GM18861 (cell line): ENCODE results near the gene NPIPA5.
"Not testable (repeated sequence)": the region's sequence is repeated elsewhere in the genome, so short reads cannot be mapped to it uniquely, and the experiment has no call there.

Experiments used
- ATAC-seq: cut with Tn5 transposase; IDR thresholded peaks from one replicate; pipeline ENCODE4 v1.9.1; 2021; ENCODE audit not compliant: unreplicated experiment

Gene NPIPA5

GRCh38 chr16:15393025-15393424 lies 14.9 kb upstream of the NPIPA5 start:
- not testable (repeated sequence) for ATAC-seq

GRCh38 chr16:15389916-15390315 lies 11.8 kb upstream of the NPIPA5 start:
- not testable (repeated sequence) for ATAC-seq

GRCh38 chr16:15388060-15388459 lies 10.0 kb upstream of the NPIPA5 start:
- not testable (repeated sequence) for ATAC-seq

- ATAC-seq: not testable (repeated sequence)
Measured at GRCh38 chr16:15382810-15383209, 4.7 kb upstream of the NPIPA5 start.

GRCh38 chr16:15357495-15357894 lies 20.6 kb downstream of the NPIPA5 start:
- not testable (repeated sequence) for ATAC-seq

- not testable (repeated sequence) for ATAC-seq
Measured at GRCh38 chr16:15354846-15355245, 23.2 kb downstream of the NPIPA5 start.

GRCh38 chr16:15352852-15353251 lies 25.2 kb downstream of the NPIPA5 start:
- ATAC-seq: not testable (repeated sequence)

- not testable (repeated sequence) for ATAC-seq
Measured at GRCh38 chr16:15351745-15352144, 26.3 kb downstream of the NPIPA5 start.

GRCh38 chr16:15351251-15351650 lies 26.8 kb downstream of the NPIPA5 start:
- not testable (repeated sequence) for ATAC-seq

- not testable (repeated sequence) for ATAC-seq
Measured at GRCh38 chr16:15348721-15349120, 29.4 kb downstream of the NPIPA5 start.

- not testable (repeated sequence) for ATAC-seq
Measured at GRCh38 chr16:15342337-15342736, 35.8 kb downstream of the NPIPA5 start.

GRCh38 chr16:15338986-15339385 lies 39.1 kb downstream of the NPIPA5 start:
- ATAC-seq: not testable (repeated sequence)

GRCh38 chr16:15337974-15338605 lies 40.0 kb downstream of the NPIPA5 start:
- ATAC-seq: not testable (repeated sequence)

GRCh38 chr16:15335609-15336008 lies 42.5 kb downstream of the NPIPA5 start:
- not testable (repeated sequence) for ATAC-seq

- ATAC-seq: not testable (repeated sequence)
Measured at GRCh38 chr16:15333969-15334368, 44.1 kb downstream of the NPIPA5 start.

- not testable (repeated sequence) for ATAC-seq
Measured at GRCh38 chr16:15330978-15331377, 47.1 kb downstream of the NPIPA5 start.

GRCh38 chr16:15324954-15325353 lies 53.1 kb downstream of the NPIPA5 start:
- ATAC-seq: not testable (repeated sequence)

GRCh38 chr16:15323373-15323772 lies 54.7 kb downstream of the NPIPA5 start:
- not testable (repeated sequence) for ATAC-seq

GRCh38 chr16:15321221-15321620 lies 56.9 kb downstream of the NPIPA5 start:
- not testable (repeated sequence) for ATAC-seq

GRCh38 chr16:15314562-15314961 lies 63.5 kb downstream of the NPIPA5 start:
- ATAC-seq: not testable (repeated sequence)
